HepG2 (cell line): ENCODE results near the gene CBY1. TPM values are rescaled to one million over a fixed set of nuclear protein-coding genes. Genes with fewer than 3 reads are reported as not detected.

ENCODE experiments used
- ARID2 ChIP-seq: sonication (generic); formaldehyde crosslinking; IDR thresholded peaks from 2 replicates; pipeline ENCODE4 v1.8.1; 2022; ENCODE audit warnings: mild to moderate bottlenecking, missing genetic modification reagents, borderline replicate concordance
- HHEX ChIP-seq: IDR thresholded peaks from 2 replicates; pipeline ENCODE4 v1.6.1; 2016; ENCODE audit warnings: control low read depth
- HOXA5 ChIP-seq: sonication (generic); formaldehyde crosslinking; IDR thresholded peaks from 2 replicates; pipeline ENCODE4 v1.4.0; 2020; ENCODE audit warnings: missing genetic modification reagents
- JARID2 ChIP-seq: sonication (generic); formaldehyde crosslinking; IDR thresholded peaks from 2 replicates; pipeline ENCODE4 v1.8.1; 2023; ENCODE audit warnings: missing genetic modification reagents, inconsistent platforms; ENCODE audit not compliant: insufficient replicate concordance
- KLF15 ChIP-seq: sonication (generic); formaldehyde crosslinking; IDR thresholded peaks from 2 replicates; pipeline ENCODE4 v1.8.1; 2023; ENCODE audit warnings: borderline replicate concordance, mild to moderate bottlenecking, inconsistent platforms, missing genetic modification reagents, mixed read lengths
- MTA3 ChIP-seq: sonication (generic); formaldehyde crosslinking; IDR thresholded peaks from 2 replicates; pipeline ENCODE4 v1.4.0; 2020; ENCODE audit warnings: missing genetic modification reagents
- RNF2 ChIP-seq: fragments of 450-650 bp; conservative IDR thresholded peaks from 2 replicates; pipeline ENCODE4 v1.6.1; 2016; ENCODE audit warnings: low read depth
- SP1 ChIP-seq, 2 experiments: fragments of 450-650 bp in 1 of 2; sonication (generic) in 1 of 2; formaldehyde crosslinking in 1 of 2; IDR thresholded peaks; 2 replicates each; pipeline versions ENCODE4 v1.4.0 to v1.6.1; 2016 to 2020; ENCODE audit warnings: missing genetic modification reagents in 1 of 2
- TBL1XR1 ChIP-seq: fragments of 150-350 bp; IDR thresholded peaks from 2 replicates; pipeline ENCODE4 v1.6.1; 2014; ENCODE audit warnings: borderline replicate concordance, low read length; ENCODE audit not compliant: partially characterized antibody
- THAP11 ChIP-seq: IDR thresholded peaks from 2 replicates; pipeline ENCODE4 v1.6.1; 2016; ENCODE audit warnings: missing biosample characterization, missing genetic modification reagents
- ZBTB2 ChIP-seq: sonication (generic); formaldehyde crosslinking; IDR thresholded peaks from 2 replicates; pipeline ENCODE4 v1.8.0; 2022; ENCODE audit warnings: low read depth, missing genetic modification reagents
- ZNF329 ChIP-seq: sonication (generic); formaldehyde crosslinking; IDR thresholded peaks from 2 replicates; pipeline ENCODE4 v1.9.0; 2021; ENCODE audit warnings: low read depth, mild to moderate bottlenecking, missing genetic modification reagents
- polyA plus RNA-seq, 8 experiments: library from polyadenylated mRNA; depleted of rRNA in 3 of 8; stranded (reverse) in 7 of 8; unstranded in 1 of 8; fragments of >200 nt; fragmentation: Illumina TruSeq in 4 of 8; extraction: Trizol in 4 of 8; gene quantifications; 2 replicates each; pipeline versions ENCODE4 v1.2.1 to v1.2.3, GENCODE V29; 2011 to 2016; ENCODE audit warnings: low read depth in 4 of 8, missing spikeins in 1 of 8, mixed read lengths in 1 of 8; ENCODE audit not compliant: insufficient read depth in 1 of 8
- total RNA-seq, 5 experiments: library from RNA; depleted of rRNA; stranded (reverse); fragments of >200 nt; fragmentation: Illumina TruSeq; extraction: Trizol; gene quantifications; 2 replicates each; pipeline ENCODE4 v1.2.3, GENCODE V29; 2016; ENCODE audit warnings: low read depth in 1 of 5
- TF ChIP-seq, protein P1 (sequence below): sonication (generic); formaldehyde crosslinking; conservative IDR thresholded peaks from 2 replicates; pipeline ENCODE4 v1.4.0; 2020; ENCODE audit warnings: mild to moderate bottlenecking, missing genetic modification reagents, moderate library complexity
- TF ChIP-seq, protein P2 (sequence below): sonication (generic); formaldehyde crosslinking; IDR thresholded peaks from 2 replicates; pipeline ENCODE4 v1.4.0; 2020; ENCODE audit warnings: mild to moderate bottlenecking, missing genetic modification reagents
- TF ChIP-seq, protein P3 (sequence below): sonication (generic); formaldehyde crosslinking; IDR thresholded peaks from 2 replicates; pipeline ENCODE4 v1.4.0; 2020; ENCODE audit warnings: mild to moderate bottlenecking, missing genetic modification reagents

CBY1 gene
- total and polyA plus RNA-seq, 2 of the 13 experiments (the other 11 are each of a cell fraction or from before 2014, with no cell fraction given) = 19.7 to 20.3 TPM

DNA sequence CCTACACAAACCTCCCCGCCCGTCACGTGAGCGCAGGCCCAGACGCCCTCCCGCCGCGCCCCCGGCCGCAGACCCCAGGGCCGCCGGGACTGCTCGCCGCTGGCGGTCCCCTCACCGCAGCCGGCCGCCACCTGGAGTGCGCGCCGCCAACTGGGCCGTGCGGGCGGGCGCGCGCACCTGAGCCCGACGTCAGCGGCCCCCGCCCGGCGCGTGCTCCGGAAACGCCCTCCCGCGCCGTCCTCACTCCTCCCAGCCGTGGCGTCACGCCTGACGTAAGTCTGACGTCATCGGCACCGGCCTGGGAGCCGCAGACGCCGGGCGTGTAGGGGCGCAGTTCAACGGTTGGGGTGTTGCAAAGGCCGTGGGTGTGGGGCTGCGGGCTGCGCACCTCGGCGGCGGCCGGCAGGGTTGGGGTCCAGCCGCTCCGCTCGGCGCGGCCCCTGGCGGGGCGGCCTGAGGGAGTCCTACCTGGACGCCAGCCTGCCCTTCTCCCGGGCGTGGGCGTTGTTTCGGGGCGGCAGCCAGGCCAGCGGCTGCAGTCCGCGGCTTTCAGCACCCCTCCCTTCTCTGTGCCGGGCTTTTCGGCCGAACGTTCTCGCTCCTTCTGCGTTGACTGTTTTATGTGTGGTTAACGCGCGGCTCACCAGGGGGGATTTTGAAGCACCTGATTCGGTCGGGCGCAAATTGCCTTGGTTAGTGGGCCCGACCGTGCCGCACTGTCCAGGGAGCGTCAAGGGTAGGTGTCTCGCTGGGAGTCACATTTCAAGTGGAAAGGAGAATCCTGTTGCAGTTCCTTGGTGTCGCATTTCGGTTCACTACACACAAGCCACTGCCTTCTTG, 44.6 kb downstream of the CBY1 start, which contains the start of gene JOSD1 (continued):
- TF ChIP-seq ARID2 (CRISPR knock-in tag) = no peak
- TF ChIP-seq, protein P1, sequence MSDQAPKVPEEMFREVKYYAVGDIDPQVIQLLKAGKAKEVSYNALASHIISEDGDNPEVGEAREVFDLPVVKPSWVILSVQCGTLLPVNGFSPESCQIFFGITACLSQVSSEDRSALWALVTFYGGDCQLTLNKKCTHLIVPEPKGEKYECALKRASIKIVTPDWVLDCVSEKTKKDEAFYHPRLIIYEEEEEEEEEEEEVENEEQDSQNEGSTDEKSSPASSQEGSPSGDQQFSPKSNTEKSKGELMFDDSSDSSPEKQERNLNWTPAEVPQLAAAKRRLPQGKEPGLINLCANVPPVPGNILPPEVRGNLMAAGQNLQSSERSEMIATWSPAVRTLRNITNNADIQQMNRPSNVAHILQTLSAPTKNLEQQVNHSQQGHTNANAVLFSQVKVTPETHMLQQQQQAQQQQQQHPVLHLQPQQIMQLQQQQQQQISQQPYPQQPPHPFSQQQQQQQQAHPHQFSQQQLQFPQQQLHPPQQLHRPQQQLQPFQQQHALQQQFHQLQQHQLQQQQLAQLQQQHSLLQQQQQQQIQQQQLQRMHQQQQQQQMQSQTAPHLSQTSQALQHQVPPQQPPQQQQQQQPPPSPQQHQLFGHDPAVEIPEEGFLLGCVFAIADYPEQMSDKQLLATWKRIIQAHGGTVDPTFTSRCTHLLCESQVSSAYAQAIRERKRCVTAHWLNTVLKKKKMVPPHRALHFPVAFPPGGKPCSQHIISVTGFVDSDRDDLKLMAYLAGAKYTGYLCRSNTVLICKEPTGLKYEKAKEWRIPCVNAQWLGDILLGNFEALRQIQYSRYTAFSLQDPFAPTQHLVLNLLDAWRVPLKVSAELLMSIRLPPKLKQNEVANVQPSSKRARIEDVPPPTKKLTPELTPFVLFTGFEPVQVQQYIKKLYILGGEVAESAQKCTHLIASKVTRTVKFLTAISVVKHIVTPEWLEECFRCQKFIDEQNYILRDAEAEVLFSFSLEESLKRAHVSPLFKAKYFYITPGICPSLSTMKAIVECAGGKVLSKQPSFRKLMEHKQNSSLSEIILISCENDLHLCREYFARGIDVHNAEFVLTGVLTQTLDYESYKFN = no peak
- no peak for TF ChIP-seq JARID2 (CRISPR knock-in tag)
- TF ChIP-seq ZBTB2 (CRISPR knock-in tag) = peak; percentile 84
- TF ChIP-seq HOXA5 (CRISPR knock-in tag) = no peak
- TF ChIP-seq ZNF329 = peak; percentile 92
- TF ChIP-seq, protein P2, sequence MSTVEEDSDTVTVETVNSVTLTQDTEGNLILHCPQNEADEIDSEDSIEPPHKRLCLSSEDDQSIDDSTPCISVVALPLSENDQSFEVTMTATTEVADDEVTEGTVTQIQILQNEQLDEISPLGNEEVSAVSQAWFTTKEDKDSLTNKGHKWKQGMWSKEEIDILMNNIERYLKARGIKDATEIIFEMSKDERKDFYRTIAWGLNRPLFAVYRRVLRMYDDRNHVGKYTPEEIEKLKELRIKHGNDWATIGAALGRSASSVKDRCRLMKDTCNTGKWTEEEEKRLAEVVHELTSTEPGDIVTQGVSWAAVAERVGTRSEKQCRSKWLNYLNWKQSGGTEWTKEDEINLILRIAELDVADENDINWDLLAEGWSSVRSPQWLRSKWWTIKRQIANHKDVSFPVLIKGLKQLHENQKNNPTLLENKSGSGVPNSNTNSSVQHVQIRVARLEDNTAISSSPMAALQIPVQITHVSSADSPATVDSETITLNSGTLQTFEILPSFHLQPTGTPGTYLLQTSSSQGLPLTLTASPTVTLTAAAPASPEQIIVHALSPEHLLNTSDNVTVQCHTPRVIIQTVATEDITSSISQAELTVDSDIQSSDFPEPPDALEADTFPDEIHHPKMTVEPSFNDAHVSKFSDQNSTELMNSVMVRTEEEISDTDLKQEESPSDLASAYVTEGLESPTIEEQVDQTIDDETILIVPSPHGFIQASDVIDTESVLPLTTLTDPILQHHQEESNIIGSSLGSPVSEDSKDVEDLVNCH (CRISPR knock-in tag) = peak; percentile 78; the same call in 1 of the 2 replicates
- TF ChIP-seq MTA3 (CRISPR knock-in tag) = no peak
- 0 out of 2 replicates have a peak, but pooled peaks have one; percentile 24 for TF ChIP-seq RNF2
- no peak for TF ChIP-seq TBL1XR1
- TF ChIP-seq KLF15 (CRISPR knock-in tag) = peak; percentile 67; the same call in 1 of the 2 replicates
- TF ChIP-seq, protein P3, sequence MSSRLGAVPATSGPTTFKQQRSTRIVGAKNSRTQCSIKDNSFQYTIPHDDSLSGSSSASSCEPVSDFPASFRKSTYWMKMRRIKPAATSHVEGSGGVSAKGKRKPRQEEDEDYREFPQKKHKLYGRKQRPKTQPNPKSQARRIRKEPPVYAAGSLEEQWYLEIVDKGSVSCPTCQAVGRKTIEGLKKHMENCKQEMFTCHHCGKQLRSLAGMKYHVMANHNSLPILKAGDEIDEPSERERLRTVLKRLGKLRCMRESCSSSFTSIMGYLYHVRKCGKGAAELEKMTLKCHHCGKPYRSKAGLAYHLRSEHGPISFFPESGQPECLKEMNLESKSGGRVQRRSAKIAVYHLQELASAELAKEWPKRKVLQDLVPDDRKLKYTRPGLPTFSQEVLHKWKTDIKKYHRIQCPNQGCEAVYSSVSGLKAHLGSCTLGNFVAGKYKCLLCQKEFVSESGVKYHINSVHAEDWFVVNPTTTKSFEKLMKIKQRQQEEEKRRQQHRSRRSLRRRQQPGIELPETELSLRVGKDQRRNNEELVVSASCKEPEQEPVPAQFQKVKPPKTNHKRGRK = no peak
- TF ChIP-seq THAP11 (CRISPR knock-in tag) = peak; percentile 76
- TF ChIP-seq SP1 (IDR thresholded peaks at IDR 0.05) = no peak
- peak; percentile 78 for TF ChIP-seq SP1 (CRISPR knock-in tag; IDR thresholded peaks at IDR 0.05)
- 0 out of 2 replicates have a peak, but pooled peaks have one; percentile 18 for TF ChIP-seq HHEX
